H1 (cell line): Measurements from ENCODE around the gene TFRC.

Experiments
- RNF2 ChIP-seq: fragments of 200-900, 300-1000 bp; sonication (generic); IDR thresholded peaks from 2 replicates; pipeline ENCODE4 v1.7.1; 2016; ENCODE audit warnings: borderline replicate concordance, low read depth, mild to moderate bottlenecking, antibody characterized with exemption, low read length; ENCODE audit not compliant: poor library complexity, severe bottlenecking; ENCODE audit errors: missing control alignments
- TF ChIP-seq, protein P1 (sequence below), 3 experiments: IDR thresholded peaks; 1 replicate in 2 of 3; 2 replicates in 1 of 3; pipeline versions ENCODE4 v1.5.1 to v1.6.1; 2011; ENCODE audit warnings: low read length in 3 of 3, mild to moderate bottlenecking in 3 of 3, inconsistent platforms in 2 of 3, low read depth in 1 of 3, moderate library complexity in 1 of 3; ENCODE audit not compliant: insufficient read depth in 1 of 3; ENCODE audit errors: control extremely low read depth in 1 of 3

DNA sequence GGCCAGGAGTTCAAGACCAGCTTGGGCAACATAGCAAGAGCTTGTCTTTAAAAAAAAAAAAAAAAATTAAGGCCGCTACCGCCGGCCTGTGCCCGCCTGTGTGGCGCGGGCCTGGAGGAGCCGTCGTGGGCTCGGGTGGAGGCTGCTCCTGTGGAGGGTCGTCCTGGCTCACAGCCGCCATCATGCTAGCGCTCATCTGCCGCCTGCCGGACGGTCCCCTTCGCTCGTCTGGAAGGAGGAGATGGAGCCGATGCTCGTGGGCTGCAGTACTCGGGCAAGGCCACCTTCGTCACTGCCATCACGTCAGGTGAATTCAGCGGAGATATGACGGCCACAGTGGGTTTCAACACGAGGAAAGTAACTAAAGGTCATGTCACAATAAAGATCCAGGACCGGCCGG lies 37.4 kb downstream of the TFRC start:
- TF ChIP-seq, protein P1, sequence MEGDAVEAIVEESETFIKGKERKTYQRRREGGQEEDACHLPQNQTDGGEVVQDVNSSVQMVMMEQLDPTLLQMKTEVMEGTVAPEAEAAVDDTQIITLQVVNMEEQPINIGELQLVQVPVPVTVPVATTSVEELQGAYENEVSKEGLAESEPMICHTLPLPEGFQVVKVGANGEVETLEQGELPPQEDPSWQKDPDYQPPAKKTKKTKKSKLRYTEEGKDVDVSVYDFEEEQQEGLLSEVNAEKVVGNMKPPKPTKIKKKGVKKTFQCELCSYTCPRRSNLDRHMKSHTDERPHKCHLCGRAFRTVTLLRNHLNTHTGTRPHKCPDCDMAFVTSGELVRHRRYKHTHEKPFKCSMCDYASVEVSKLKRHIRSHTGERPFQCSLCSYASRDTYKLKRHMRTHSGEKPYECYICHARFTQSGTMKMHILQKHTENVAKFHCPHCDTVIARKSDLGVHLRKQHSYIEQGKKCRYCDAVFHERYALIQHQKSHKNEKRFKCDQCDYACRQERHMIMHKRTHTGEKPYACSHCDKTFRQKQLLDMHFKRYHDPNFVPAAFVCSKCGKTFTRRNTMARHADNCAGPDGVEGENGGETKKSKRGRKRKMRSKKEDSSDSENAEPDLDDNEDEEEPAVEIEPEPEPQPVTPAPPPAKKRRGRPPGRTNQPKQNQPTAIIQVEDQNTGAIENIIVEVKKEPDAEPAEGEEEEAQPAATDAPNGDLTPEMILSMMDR (IDR thresholded peaks at IDR 0.05; ENCODE audit: control extremely low read depth in 1 of 3, insufficient read depth in 1 of 3, low read depth in 1 of 3, low read length in 3 of 3): no peak
- no peak for TF ChIP-seq RNF2
